Erythroblast (primary cell): Measurements from ENCODE around the gene ARID4A.
"Not testable (repeated sequence)": the region's sequence is repeated elsewhere in the genome, so short reads cannot be mapped to it uniquely, and the experiment has no call there.

ENCODE experiments used
- DNase-seq, 2 experiments: peaks; one replicate each; lab custom pipeline; 2025; lab: John Stamatoyannopoulos, UW
- GATA1 ChIP-seq: IDR thresholded peaks from 2 replicates; pipeline ENCODE4 v1.6.1; 2011; ENCODE audit warnings: low read depth, mild to moderate bottlenecking, control low read depth, low read length, moderate library complexity
- POLR2A ChIP-seq: IDR thresholded peaks from 2 replicates; pipeline ENCODE4 v1.6.1; 2011; ENCODE audit warnings: mild to moderate bottlenecking, low read length

ARID4A gene, protein sequence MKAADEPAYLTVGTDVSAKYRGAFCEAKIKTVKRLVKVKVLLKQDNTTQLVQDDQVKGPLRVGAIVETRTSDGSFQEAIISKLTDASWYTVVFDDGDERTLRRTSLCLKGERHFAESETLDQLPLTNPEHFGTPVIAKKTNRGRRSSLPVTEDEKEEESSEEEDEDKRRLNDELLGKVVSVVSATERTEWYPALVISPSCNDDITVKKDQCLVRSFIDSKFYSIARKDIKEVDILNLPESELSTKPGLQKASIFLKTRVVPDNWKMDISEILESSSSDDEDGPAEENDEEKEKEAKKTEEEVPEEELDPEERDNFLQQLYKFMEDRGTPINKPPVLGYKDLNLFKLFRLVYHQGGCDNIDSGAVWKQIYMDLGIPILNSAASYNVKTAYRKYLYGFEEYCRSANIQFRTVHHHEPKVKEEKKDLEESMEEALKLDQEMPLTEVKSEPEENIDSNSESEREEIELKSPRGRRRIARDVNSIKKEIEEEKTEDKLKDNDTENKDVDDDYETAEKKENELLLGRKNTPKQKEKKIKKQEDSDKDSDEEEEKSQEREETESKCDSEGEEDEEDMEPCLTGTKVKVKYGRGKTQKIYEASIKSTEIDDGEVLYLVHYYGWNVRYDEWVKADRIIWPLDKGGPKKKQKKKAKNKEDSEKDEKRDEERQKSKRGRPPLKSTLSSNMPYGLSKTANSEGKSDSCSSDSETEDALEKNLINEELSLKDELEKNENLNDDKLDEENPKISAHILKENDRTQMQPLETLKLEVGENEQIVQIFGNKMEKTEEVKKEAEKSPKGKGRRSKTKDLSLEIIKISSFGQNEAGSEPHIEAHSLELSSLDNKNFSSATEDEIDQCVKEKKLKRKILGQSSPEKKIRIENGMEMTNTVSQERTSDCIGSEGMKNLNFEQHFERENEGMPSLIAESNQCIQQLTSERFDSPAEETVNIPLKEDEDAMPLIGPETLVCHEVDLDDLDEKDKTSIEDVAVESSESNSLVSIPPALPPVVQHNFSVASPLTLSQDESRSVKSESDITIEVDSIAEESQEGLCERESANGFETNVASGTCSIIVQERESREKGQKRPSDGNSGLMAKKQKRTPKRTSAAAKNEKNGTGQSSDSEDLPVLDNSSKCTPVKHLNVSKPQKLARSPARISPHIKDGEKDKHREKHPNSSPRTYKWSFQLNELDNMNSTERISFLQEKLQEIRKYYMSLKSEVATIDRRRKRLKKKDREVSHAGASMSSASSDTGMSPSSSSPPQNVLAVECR

DNA sequence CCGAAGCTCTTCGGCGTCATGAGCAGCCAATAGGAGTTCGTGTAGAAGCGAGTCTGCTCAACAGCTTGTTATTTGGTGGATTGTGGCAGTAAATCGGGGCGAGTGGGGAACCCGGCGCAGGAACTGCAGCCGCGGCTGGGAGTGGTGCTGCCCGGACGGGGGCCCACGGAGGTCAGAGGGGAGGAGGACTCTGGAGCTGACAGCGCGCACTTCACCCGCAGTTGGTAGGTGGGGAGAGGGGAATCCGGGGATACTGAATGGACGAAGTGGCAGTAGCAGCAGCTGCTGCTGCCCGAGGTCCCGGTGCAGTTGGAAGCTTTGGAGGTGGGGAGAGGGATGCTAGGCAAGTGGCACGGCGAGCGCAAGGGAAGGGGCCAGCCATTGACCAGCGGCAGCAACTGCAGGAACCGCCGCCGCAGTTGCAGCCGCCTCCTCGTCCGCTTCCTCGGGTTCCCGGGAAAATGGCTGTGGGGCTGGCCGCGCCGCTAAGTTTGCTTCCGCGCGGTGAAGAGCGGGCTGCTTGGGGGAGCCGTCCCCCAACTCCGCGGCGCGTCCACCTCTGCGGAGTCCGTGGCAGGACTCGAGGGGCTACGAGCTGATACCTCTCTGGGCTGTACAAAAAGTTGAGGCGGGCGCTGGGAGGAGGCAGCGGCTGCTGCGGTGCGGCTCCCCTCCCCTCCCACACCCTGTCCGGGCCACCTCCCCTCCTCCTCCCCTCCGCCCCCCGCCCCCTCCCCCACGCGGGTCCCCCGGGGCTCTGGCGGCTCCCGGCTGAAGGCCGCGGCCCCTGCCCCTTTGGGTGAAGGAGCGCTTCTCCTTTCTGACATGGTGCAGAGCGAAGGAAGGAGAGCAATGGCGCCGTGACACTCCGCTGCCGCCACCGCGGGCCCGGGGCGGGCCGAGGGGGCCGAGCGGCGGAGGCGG, at the start of gene ARID4A:
ARID4A (plus strand) TSS at position 79 of the 924 bp plus-strand sequence. CDS start 1,300 bp downstream, outside the sequence.
- peak; percentile 68 to 76 for DNase-seq
- peak; percentile 84 for TF ChIP-seq POLR2A
- TF ChIP-seq GATA1: no peak

DNA sequence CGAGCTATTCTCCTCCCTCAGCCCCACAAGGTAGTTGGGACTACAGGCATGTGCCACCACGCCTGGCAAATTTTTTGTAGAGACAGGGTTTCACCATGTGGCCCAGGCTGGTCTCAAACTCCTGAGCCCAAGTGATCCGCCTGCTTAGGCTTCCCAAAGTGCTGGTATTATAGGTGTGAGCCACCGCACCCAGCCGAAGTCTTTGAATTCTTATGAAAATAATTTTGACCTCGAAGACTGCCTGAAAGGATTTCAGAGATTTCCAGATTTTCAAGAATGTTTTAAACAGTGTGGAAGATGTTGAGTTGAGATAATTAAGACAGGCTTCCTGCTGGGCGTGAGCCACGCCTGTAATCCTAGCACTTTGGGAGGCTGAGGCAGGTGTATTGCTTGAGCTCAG, 48.7 kb upstream of the ARID4A start:
- no peak for TF ChIP-seq POLR2A
- TF ChIP-seq GATA1: no peak
- no peak for DNase-seq

DNA sequence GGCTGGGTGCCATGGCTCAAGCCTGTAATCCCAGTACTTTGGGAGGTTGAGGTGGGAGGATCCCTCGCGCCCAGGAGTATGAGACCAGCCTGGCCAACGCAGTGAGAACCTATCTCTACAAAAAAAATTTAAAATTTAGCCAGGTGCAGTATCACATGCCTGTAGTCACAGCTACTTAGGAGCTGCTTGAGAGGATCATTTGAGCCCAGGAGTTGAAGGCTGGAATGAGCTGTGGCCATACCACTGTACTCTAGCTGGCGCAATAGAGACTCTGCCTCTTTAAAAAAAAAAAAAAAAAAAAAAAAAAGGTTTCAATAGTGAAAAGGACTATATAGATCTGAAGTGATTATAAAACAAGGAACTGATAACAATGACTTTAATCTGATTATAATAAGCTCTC, 40.2 kb upstream of the ARID4A start:
- DNase-seq: no peak
- no peak for TF ChIP-seq POLR2A
- no peak for TF ChIP-seq GATA1

DNA sequence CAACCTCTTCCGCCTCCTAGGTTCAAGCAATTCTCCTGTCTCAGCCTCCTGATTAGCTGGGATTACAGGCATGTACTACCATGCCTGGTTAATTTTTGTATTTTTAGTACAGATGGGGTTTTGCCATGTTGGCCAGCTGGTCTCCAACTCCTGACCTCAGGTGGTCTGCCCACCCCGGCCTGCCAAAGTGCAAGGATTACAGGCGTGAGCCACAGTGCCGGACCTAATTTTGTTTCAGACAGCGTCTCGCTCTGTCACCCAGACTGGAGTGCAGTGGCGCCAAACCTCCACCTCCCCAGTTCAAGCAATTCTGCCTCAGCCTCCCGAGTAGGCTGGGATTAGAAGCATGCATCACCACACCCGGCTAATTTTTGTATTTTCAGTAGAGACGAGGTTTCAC, 36.4 kb upstream of the ARID4A start:
- not testable (repeated sequence) for DNase-seq

DNA sequence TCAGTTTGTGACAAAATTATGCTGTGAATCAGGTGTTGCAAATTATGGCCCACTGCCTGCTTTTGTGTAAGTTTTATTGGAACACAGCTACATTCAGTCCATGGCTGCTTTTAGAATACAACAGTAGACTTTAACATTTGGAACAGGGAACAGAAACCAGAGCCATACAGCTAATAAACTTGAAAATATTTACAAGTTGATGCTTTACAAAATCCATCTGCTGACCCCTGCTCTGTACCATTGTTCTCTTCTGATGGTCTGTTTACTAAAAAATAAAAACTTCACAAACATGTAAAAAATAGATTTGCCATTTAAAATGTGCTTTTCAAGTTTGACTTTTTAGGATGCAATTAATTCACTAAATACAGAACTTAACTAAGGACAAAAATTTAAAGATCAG, 33.0 kb upstream of the ARID4A start:
- TF ChIP-seq POLR2A (no peak), GATA1 (no peak)
- DNase-seq: no peak

DNA sequence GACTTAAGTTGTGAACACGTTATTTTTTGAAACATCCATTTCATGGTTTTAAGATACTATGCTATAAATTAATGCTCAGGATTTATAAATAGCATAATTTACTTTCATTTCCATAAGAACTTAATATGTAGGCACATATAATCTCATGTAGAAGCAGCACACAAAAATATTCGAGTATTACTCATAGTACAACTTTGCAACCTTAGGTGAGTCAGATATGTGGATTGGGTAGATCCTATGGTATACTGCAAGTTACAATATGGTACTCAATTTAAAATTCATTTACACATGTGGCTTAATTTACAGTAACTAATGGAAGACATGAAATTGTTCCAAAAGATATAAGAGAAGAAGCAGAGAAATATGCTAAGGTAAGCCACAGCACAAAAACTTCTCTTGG, 27.7 kb upstream of the ARID4A start:
- TF ChIP-seq GATA1 (no peak), POLR2A (no peak)
- DNase-seq: no peak

DNA sequence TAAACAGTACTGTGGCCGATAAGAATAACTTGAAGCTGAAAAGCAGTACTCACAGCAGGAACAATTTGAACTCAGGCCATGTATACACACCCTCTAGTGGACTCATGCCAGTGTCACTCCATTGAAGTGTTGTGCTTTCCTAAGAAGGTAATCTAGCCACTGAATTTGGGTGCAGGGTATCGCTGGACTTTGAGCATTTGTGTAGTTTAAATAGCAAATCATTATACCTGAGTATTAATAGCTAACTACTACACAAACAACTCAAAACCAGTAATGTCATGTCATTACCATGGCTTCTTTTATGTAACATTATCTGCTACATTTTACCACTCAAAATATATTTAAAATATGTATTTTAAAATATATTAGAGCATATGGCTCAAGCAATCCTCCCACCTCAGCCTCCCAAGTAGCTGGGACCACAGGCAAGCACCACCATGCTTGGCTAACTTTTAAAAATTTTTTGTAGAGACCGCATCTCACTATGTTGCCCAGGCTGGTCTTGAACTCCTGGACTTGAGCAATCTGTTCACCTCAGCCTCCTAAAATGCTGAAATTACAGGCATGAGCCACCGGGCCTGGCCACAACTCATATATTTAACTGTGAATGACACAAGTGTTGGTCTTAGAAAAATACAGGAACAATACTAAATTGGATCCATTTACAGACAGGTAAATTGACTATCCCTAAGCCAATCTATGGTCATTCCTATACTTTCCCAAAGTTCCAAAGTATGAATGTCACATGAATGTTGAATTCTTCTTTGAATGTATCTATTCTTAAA, 25.6 kb upstream of the ARID4A start:
- DNase-seq: peak; percentile 44 to 47
- TF ChIP-seq POLR2A: no peak
- no peak for TF ChIP-seq GATA1

DNA sequence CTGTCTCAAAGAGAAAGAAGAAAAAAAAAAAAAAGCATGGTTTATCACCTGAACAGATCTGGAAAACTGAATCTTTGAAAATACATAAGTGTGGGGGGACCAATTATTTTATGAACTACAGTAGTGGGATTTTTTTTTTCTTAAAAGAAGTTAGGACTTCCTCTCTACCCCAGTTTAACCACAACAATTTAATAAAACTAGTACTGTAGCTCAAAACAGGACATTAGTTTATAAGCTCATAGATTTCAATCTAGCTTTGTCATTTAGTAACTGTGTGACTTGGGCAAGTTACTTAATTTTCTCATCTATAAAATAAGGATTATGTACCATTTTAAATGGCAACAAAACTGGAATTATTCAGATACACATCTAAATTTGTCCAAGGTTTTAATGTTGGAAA, 23.5 kb upstream of the ARID4A start:
- peak in 1 of 2 experiments; percentile 14 for DNase-seq
- TF ChIP-seq POLR2A (no peak), GATA1 (no peak)

DNA sequence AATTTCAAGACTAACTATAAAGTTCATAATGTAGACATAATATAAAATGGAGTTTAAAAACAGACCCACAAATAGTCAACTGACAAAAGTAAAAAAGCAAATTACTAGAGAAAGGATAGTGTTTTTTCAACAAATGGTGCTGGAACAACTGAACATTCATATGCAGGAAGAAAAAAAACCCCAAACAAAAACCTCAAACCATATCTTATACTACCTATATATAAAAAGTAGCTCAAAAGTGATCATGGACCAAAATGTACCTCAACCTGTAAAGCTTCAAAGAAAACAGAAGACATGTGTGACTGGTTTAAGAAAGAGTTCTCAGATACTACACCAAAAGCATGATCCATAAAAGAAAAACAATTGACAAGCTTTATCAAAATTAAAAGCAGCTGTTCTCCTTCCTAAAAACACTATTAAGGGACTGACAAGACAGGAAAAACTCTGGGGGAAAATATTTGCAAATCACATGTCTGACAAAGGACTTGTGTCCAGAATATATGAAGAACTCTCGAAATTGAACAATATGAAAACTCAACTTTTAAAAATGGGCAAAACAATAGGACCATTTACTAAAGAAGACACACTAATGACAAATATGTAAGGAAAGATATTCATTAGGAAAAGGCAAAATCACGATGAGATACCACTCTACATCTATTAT, 22.7 kb upstream of the ARID4A start:
- TF ChIP-seq GATA1 (no peak), POLR2A (no peak)
- no peak for DNase-seq

DNA sequence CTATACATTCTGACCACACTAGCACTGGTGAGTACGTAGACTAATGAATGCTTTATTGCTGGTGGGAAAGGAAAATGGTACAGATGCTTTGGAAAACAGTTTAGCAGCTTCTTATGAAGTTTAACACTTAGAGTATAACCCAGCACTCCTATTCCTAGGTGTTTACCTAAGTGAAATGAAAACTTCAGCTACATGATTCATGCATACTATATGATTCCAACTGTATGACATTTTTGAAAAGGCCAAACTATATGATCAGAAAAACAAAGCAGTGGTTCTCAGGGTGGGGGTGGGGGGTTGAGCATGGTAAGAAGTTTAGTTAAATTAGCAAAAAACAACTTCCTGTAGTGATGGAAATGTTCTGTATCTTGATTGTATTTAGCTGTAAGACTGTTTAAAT, 22.1 kb upstream of the ARID4A start:
- DNase-seq: no peak
- no peak for TF ChIP-seq GATA1
- no peak for TF ChIP-seq POLR2A

DNA sequence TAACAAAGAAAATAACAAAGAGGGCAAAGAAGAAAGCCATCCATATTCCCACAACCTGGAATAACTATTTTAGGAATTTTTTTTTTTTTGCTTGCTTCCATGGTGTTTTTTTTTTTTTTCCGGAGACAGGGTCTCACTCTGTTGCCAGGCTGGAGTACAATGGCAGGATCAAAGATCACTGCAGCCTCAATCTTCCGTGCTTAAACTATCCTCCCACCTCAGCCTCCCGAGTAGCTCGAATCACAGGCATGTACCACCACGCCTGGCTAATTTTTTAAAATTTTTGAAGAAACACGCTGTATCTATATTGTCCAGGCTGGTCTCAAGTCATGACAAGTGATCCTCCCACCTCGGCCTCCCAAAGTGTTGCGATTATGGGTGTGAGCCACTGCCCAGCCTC, 20.2 kb upstream of the ARID4A start:
- TF ChIP-seq GATA1 (no peak), POLR2A (no peak)
- no peak for DNase-seq
